OCI-M2 (cell line): ENCODE results near the gene AGBL3.
"Not testable (repeated sequence)": the region's sequence is repeated elsewhere in the genome, so short reads cannot be mapped to it uniquely, and the experiment has no call there.

Experiments
- DNase-seq: peaks from one replicate; lab custom pipeline; 2025; ENCODE audit not compliant: unreplicated experiment; lab: John Stamatoyannopoulos, UW

AGBL3 gene

GRCh38 chr7:135075716-135076115 lies 89.4 kb downstream of the AGBL3 start:
- DNase-seq: no peak

GRCh38 chr7:135076882-135077281 lies 90.6 kb downstream of the AGBL3 start:
- no peak for DNase-seq

GRCh38 chr7:135077642-135078041 lies 91.3 kb downstream of the AGBL3 start:
- no peak for DNase-seq

- DNase-seq: no peak
These were observed 91.7 kb downstream of the AGBL3 start for GRCh38 chr7:135078051-135078450.

- no peak for DNase-seq
These were observed 92.8 kb downstream of the AGBL3 start for GRCh38 chr7:135079068-135079467.

GRCh38 chr7:135083005-135083404 lies 96.7 kb downstream of the AGBL3 start:
- DNase-seq: no peak

- no peak for DNase-seq
These were observed 102.3 kb downstream of the AGBL3 start for GRCh38 chr7:135088566-135088965.

GRCh38 chr7:135091717-135092116 lies 105.4 kb downstream of the AGBL3 start:
- no peak for DNase-seq

- no peak for DNase-seq
These were observed 108.3 kb downstream of the AGBL3 start for GRCh38 chr7:135094472-135095237.

- DNase-seq: no peak
These were observed 109.1 kb downstream of the AGBL3 start for GRCh38 chr7:135095450-135095849.

- no peak for DNase-seq
These were observed 112.1 kb downstream of the AGBL3 start for GRCh38 chr7:135098391-135098790.

- DNase-seq: no peak
These were observed 114.5 kb downstream of the AGBL3 start for GRCh38 chr7:135100856-135101255.

GRCh38 chr7:135102372-135102771 lies 116.1 kb downstream of the AGBL3 start:
- DNase-seq: no peak

- DNase-seq: no peak
These were observed 123.3 kb downstream of the AGBL3 start for GRCh38 chr7:135109562-135109961.

GRCh38 chr7:135109976-135110375 lies 123.7 kb downstream of the AGBL3 start:
- DNase-seq: no peak

GRCh38 chr7:135111379-135111778 lies 125.1 kb downstream of the AGBL3 start:
- no peak for DNase-seq

- DNase-seq: no peak
These were observed 128.3 kb downstream of the AGBL3 start for GRCh38 chr7:135114622-135115021.

GRCh38 chr7:135117096-135117495 lies 130.8 kb downstream of the AGBL3 start:
- DNase-seq: no peak

- no peak for DNase-seq
These were observed 135.6 kb downstream of the AGBL3 start for GRCh38 chr7:135121868-135122267.

- DNase-seq: not testable (repeated sequence)
These were observed 138.3 kb downstream of the AGBL3 start for GRCh38 chr7:135124631-135125030.

- no peak for DNase-seq
These were observed 142.6 kb downstream of the AGBL3 start for GRCh38 chr7:135128931-135129330.

GRCh38 chr7:135129579-135129978 lies 143.3 kb downstream of the AGBL3 start:
- DNase-seq: no peak
